H9 (cell line): ENCODE measurements around the gene SMIM21. TPM values are rescaled to one million over a fixed set of nuclear protein-coding genes. Genes with fewer than 3 reads are reported as not detected.

Experiments
- DNase-seq: peaks from one replicate; pipeline ENCODE4 v3.0.0-alpha.2; 2017
- H2AFZ ChIP-seq: one replicate; pipeline ENCODE4 v1.6.1; 2013; ENCODE audit warnings: mild to moderate bottlenecking, low read length, control low read depth, moderate library complexity
- H2AK5ac ChIP-seq: 2 replicates; pipeline ENCODE4 v1.6.1; 2013; ENCODE audit warnings: low read length, control low read depth, mixed read lengths; ENCODE audit not compliant: insufficient read length
- H2BK120ac ChIP-seq: one replicate; pipeline ENCODE4 v1.6.1; 2013; ENCODE audit warnings: low read depth, mild to moderate bottlenecking, low read length, control low read depth, inconsistent platforms; ENCODE audit not compliant: poor library complexity, severe bottlenecking
- H2BK12ac ChIP-seq: 2 replicates; pipeline ENCODE4 v1.6.1; 2013; ENCODE audit warnings: low read length, control low read depth, mixed read lengths, low read depth; ENCODE audit not compliant: insufficient read length
- H2BK15ac ChIP-seq: 2 replicates; pipeline ENCODE4 v1.6.1; 2013; ENCODE audit warnings: low read depth, low read length, control low read depth
- H2BK20ac ChIP-seq: one replicate; pipeline ENCODE4 v1.6.1; 2013; ENCODE audit warnings: low read depth, mild to moderate bottlenecking, low read length, control low read depth, inconsistent platforms; ENCODE audit not compliant: poor library complexity, severe bottlenecking
- H2BK5ac ChIP-seq: 2 replicates; pipeline ENCODE4 v1.6.1; 2013; ENCODE audit warnings: low read length, control low read depth, mixed read lengths; ENCODE audit not compliant: insufficient read length
- H3K14ac ChIP-seq: 2 replicates; pipeline ENCODE4 v1.6.1; 2013; ENCODE audit warnings: low read length, control low read depth; ENCODE audit not compliant: insufficient read depth
- H3K18ac ChIP-seq: 2 replicates; pipeline ENCODE4 v1.6.1; 2013; ENCODE audit warnings: low read depth, mild to moderate bottlenecking, mixed read lengths, low read length, control low read depth; ENCODE audit not compliant: insufficient read length
- H3K23ac ChIP-seq: 2 replicates; pipeline ENCODE4 v1.6.1; 2013; ENCODE audit warnings: low read length, control low read depth, mixed read lengths, low read depth; ENCODE audit not compliant: insufficient read length
- H3K23me2 ChIP-seq: 2 replicates; pipeline ENCODE4 v1.6.1; 2013; ENCODE audit warnings: low read depth, mild to moderate bottlenecking, mixed read lengths, low read length, control low read depth; ENCODE audit not compliant: insufficient read length, poor library complexity, severe bottlenecking
- H3K27ac ChIP-seq: 2 replicates; pipeline ENCODE4 v1.5.1; 2013; ENCODE audit warnings: low read length, control low read depth, mixed read lengths, low read depth; ENCODE audit not compliant: insufficient read length
- H3K27me3 ChIP-seq: 2 replicates; pipeline ENCODE4 v1.6.1; 2013; ENCODE audit warnings: low read length, control low read depth, inconsistent platforms; ENCODE audit not compliant: insufficient read depth
- H3K4ac ChIP-seq: 2 replicates; pipeline ENCODE4 v1.6.1; 2013; ENCODE audit warnings: low read depth, mild to moderate bottlenecking, control low read depth, inconsistent platforms, low read length, moderate library complexity
- H3K4me1 ChIP-seq: 2 replicates; pipeline ENCODE4 v1.6.1; 2013; ENCODE audit warnings: low read length, control low read depth, inconsistent platforms; ENCODE audit not compliant: insufficient read depth
- H3K4me2 ChIP-seq: 2 replicates; pipeline ENCODE4 v1.6.1; 2013; ENCODE audit warnings: low read length, control low read depth, mixed read lengths; ENCODE audit not compliant: insufficient read length, insufficient read depth
- H3K56ac ChIP-seq: 2 replicates; pipeline ENCODE4 v1.6.1; 2013; ENCODE audit warnings: low read depth, mild to moderate bottlenecking, mixed read lengths, low read length, control low read depth; ENCODE audit not compliant: insufficient read length
- H3K79me1 ChIP-seq: 2 replicates; pipeline ENCODE4 v1.6.1; 2013; ENCODE audit warnings: low read depth, mild to moderate bottlenecking, moderate library complexity, low read length, control low read depth, inconsistent platforms; ENCODE audit not compliant: insufficient read depth, poor library complexity, severe bottlenecking
- H3K79me2 ChIP-seq: 2 replicates; pipeline ENCODE4 v1.6.1; 2013; ENCODE audit warnings: low read length, control low read depth, inconsistent platforms; ENCODE audit not compliant: insufficient read depth
- H3K9ac ChIP-seq: 2 replicates; pipeline ENCODE4 v1.6.1; 2013; ENCODE audit warnings: low read length, control low read depth, mixed read lengths; ENCODE audit not compliant: insufficient read length; ENCODE audit errors: extremely low read depth
- H3K9me3 ChIP-seq: one replicate; pipeline ENCODE4 v1.6.1; 2013; ENCODE audit warnings: low read depth, low read length, inconsistent platforms; ENCODE audit not compliant: control insufficient read depth
- H3T11ph ChIP-seq: one replicate; pipeline ENCODE4 v1.6.1; 2013; ENCODE audit warnings: mild to moderate bottlenecking, low read length, control low read depth, inconsistent platforms
- H4K20me1 ChIP-seq: one replicate; pipeline ENCODE4 v1.6.1; 2013; ENCODE audit not compliant: control insufficient read depth, insufficient read length, insufficient read depth
- H4K5ac ChIP-seq: 2 replicates; pipeline ENCODE4 v1.6.1; 2013; ENCODE audit warnings: low read depth, mild to moderate bottlenecking, mixed read lengths, low read length, control low read depth; ENCODE audit not compliant: insufficient read length
- H4K8ac ChIP-seq: replicated peaks from 2 replicates; pipeline ENCODE4 v1.6.1; 2013; ENCODE audit warnings: low read length, control low read depth, mixed read lengths, low read depth; ENCODE audit not compliant: insufficient read length
- H4K91ac ChIP-seq: 2 replicates; pipeline ENCODE4 v1.6.1; 2013; ENCODE audit warnings: low read depth, mild to moderate bottlenecking, moderate library complexity, mixed read lengths, low read length, control low read depth; ENCODE audit not compliant: insufficient read length
- H3K27ac Mint-ChIP-seq, 3 experiments: 2 replicates in 2 of 3; 3 replicates in 1 of 3; pipeline ENCODE4 v1.8.0; 2020 to 2021; ENCODE audit warnings: mixed read lengths in 3 of 3, mild to moderate bottlenecking in 1 of 3, moderate library complexity in 1 of 3
- H3K27me3 Mint-ChIP-seq: 2 replicates; pipeline ENCODE4 v1.8.0; 2021; ENCODE audit warnings: low read depth, mild to moderate bottlenecking, moderate library complexity, mixed read lengths
- H3K36me3 Mint-ChIP-seq, 3 experiments: 2 replicates in 2 of 3; 3 replicates in 1 of 3; pipeline ENCODE4 v1.8.0; 2020 to 2021; ENCODE audit warnings: low read depth in 3 of 3, mixed read lengths in 3 of 3; ENCODE audit not compliant: insufficient read depth in 1 of 3
- H3K4me1 Mint-ChIP-seq, 2 experiments: 2 replicates each; pipeline ENCODE4 v1.8.0; 2020; ENCODE audit warnings: mixed read lengths in 2 of 2
- H3K4me3 Mint-ChIP-seq, 2 experiments: 2 replicates in 1 of 2; 3 replicates in 1 of 2; pipeline ENCODE4 v1.8.0; 2020 to 2021; ENCODE audit warnings: mild to moderate bottlenecking in 2 of 2, mixed read lengths in 2 of 2, moderate library complexity in 1 of 2
- H3K9me3 Mint-ChIP-seq, 2 experiments: 2 replicates in 1 of 2; 3 replicates in 1 of 2; pipeline ENCODE4 v1.8.0; 2020; ENCODE audit warnings: mild to moderate bottlenecking in 2 of 2, mixed read lengths in 2 of 2, moderate library complexity in 1 of 2
- CTCF ChIP-seq: fragments of 200-600 bp; sonication (generic); conservative IDR thresholded peaks from 3 replicates; pipeline ENCODE4 v1.8.0; 2021; ENCODE audit warnings: antibody characterized with exemption, mild to moderate bottlenecking
- WGBS: extraction: QIAGEN DNeasy Blood & Tissue Kit; methylation state at CpG from one replicate; pipeline ENCODE4 v1.1.7; 2013; ENCODE audit warnings: missing lambda C conversion rate, low lambda C conversion rate, mixed read lengths; ENCODE audit not compliant: insufficient read length; ENCODE audit errors: extremely low coverage; 5-methylcytosine and 5-hydroxymethylcytosine counted together
- long read RNA-seq: library from polyadenylated mRNA; unstranded; transcript quantifications from one replicate; pipeline ENCODE4 v2.0.0, GENCODE V29; 2020
- total RNA-seq: library from RNA; stranded (reverse); gene quantifications from 2 replicates; pipeline ENCODE4 v1.2.1, GENCODE V29; 2021

The SMIM21 gene
- not detected in 2 replicates for total RNA-seq
- long read RNA-seq = 0 reads

GRCh38 chr18:75427603-75428002 lies at the start of gene SMIM21:
Gene SMIM21 (minus strand): TSS chr18:75427703. CDS start chr18:75427563, 140 bp downstream.
- no peak within 1 kb of the TSS for H2AFZ ChIP-seq
- WGBS = no CpG with 5 or more reads among the region's 4 CpGs
- no peak within 1 kb of the TSS for H3K4ac ChIP-seq
- H2BK120ac ChIP-seq = no peak within 1 kb of the TSS
- H2BK5ac ChIP-seq = no peak within 1 kb of the TSS
- H3K23me2 ChIP-seq = no peaks in the 10 kb centered on the region
- H3K79me2 ChIP-seq = no peaks in the 10 kb centered on the region
- no peak for TF ChIP-seq CTCF
- H3K4me3 Mint-ChIP-seq = no peak within 1 kb of the TSS
- no peak within 1 kb of the TSS for H3K4me2 ChIP-seq
- no peak within 1 kb of the TSS for H3K14ac ChIP-seq
- no peaks in the 10 kb centered on the region for H3K9me3 Mint-ChIP-seq
- no peaks in the 10 kb centered on the region for H4K20me1 ChIP-seq
- no peak within 1 kb of the TSS for H2BK15ac ChIP-seq
- no peaks in the 10 kb centered on the region for H3K9me3 ChIP-seq
- no peaks in the 10 kb centered on the region for H3K79me1 ChIP-seq
- H3K23ac ChIP-seq = no peak within 1 kb of the TSS
- H2BK12ac ChIP-seq = no peak within 1 kb of the TSS
- H4K91ac ChIP-seq = no peak within 1 kb of the TSS
- H3K18ac ChIP-seq = no peak within 1 kb of the TSS
- no peaks in the 10 kb centered on the region for H3K4me1 ChIP-seq
- no peak within 1 kb of the TSS for H3K56ac ChIP-seq
- H3K27me3 ChIP-seq = no peaks in the 10 kb centered on the region
- H3K4me1 Mint-ChIP-seq = peaks cover under 1% of the 10 kb centered on the region in 2 experiments; a peak in 3 of 4 replicates
- H4K8ac ChIP-seq = peak within 1 kb of the TSS; percentile 38
- H4K5ac ChIP-seq = no peak within 1 kb of the TSS
- no peak within 1 kb of the TSS for H2AK5ac ChIP-seq
- DNase-seq = no peak
- peaks cover 0 to 1% (median 0%) of the 10 kb centered on the region in 3 experiments; a peak in 2 of 7 replicates for H3K36me3 Mint-ChIP-seq
- no peak within 1 kb of the TSS for H3K9ac ChIP-seq
- no peak within 1 kb of the TSS; a peak in 1 of 7 replicates for H3K27ac Mint-ChIP-seq
- H3T11ph ChIP-seq = no peak within 1 kb of the TSS
- no peak within 1 kb of the TSS for H2BK20ac ChIP-seq
- peaks cover 4% of the 10 kb centered on the region; the same call in 1 of the 2 replicates for H3K27me3 Mint-ChIP-seq
- H3K27ac ChIP-seq = no peak within 1 kb of the TSS
